CD14-positive monocyte (primary cell): ENCODE data around the gene GNAZ. TPM values are rescaled to one million over a fixed set of nuclear protein-coding genes. Genes with fewer than 3 reads are reported as not detected.

Source experiments
- DNase-seq, 3 donors: peaks; one replicate each; pipeline ENCODE4 v3.0.0-alpha.2; 2011 to 2022
- H2AFZ ChIP-seq: 2 replicates; pipeline ENCODE4 v1.6.0; 2012; ENCODE audit warnings: mild to moderate bottlenecking, low read depth, low read length, inconsistent platforms; ENCODE audit not compliant: insufficient read depth, poor library complexity, severe bottlenecking
- H3K27ac ChIP-seq, 2 donors: 1 replicate in 1 of 2; 2 replicates in 1 of 2; pipeline ENCODE4 v1.5.1; 2012 to 2013; ENCODE audit warnings: low read length in 2 of 2, control low read depth in 1 of 2, inconsistent platforms in 1 of 2, low read depth in 1 of 2, mild to moderate bottlenecking in 1 of 2
- H3K27me3 ChIP-seq, 2 donors: one replicate each; pipeline versions ENCODE4 v1.6.0 to v1.6.1; 2011 to 2013; ENCODE audit warnings: low read length in 2 of 2; ENCODE audit not compliant: control insufficient read depth in 2 of 2, insufficient read depth in 2 of 2
- H3K36me3 ChIP-seq, 2 donors: replicated peaks in 1 of 2; 1 replicate in 1 of 2; 2 replicates in 1 of 2; pipeline versions ENCODE4 v1.5.1 to v1.6.1; 2012 to 2013; ENCODE audit warnings: low read length in 2 of 2, control low read depth in 1 of 2, inconsistent platforms in 1 of 2, mild to moderate bottlenecking in 1 of 2; ENCODE audit not compliant: insufficient read depth in 2 of 2, control insufficient read depth in 1 of 2
- H3K4me1 ChIP-seq, 2 donors: 1 replicate in 1 of 2; 2 replicates in 1 of 2; pipeline versions ENCODE4 v1.5.1 to v1.6.1; 2012 to 2013; ENCODE audit warnings: low read length in 2 of 2, control low read depth in 1 of 2, inconsistent platforms in 1 of 2, mild to moderate bottlenecking in 1 of 2, moderate library complexity in 1 of 2; ENCODE audit not compliant: insufficient read depth in 2 of 2, control insufficient read depth in 1 of 2
- H3K4me2 ChIP-seq: replicated peaks from 2 replicates; pipeline ENCODE3; 2012; ENCODE audit warnings: low read length, moderate library complexity, mild to moderate bottlenecking; ENCODE audit not compliant: poor library complexity, severe bottlenecking; ENCODE audit errors: extremely low read depth
- H3K4me3 ChIP-seq, 3 experiments: fragments of 200-600 bp in 1 of 3; sonication (generic) in 1 of 3; replicated peaks in 1 of 3; 1 replicate in 2 of 3; 2 replicates in 1 of 3; pipeline ENCODE4 v1.5.1; 2011 to 2013; ENCODE audit warnings: low read length in 3 of 3, mild to moderate bottlenecking in 3 of 3, control low read depth in 2 of 3, low read depth in 2 of 3, inconsistent platforms in 1 of 3, moderate library complexity in 1 of 3
- H3K79me2 ChIP-seq: 2 replicates; pipeline ENCODE4 v1.6.0; 2012; ENCODE audit warnings: mild to moderate bottlenecking, control low read depth, inconsistent platforms, low read length, moderate library complexity; ENCODE audit not compliant: insufficient read depth
- H3K9ac ChIP-seq: 2 replicates; pipeline ENCODE4 v1.6.0; 2017; ENCODE audit warnings: low read length, mild to moderate bottlenecking; ENCODE audit not compliant: insufficient read depth, poor library complexity, severe bottlenecking
- H3K9me3 ChIP-seq, 2 donors: replicated peaks in 1 of 2; 1 replicate in 1 of 2; 2 replicates in 1 of 2; pipeline versions ENCODE4 v1.5.1 to v1.6.1; 2012 to 2013; ENCODE audit warnings: low read length in 2 of 2, control low read depth in 1 of 2; ENCODE audit not compliant: control insufficient read depth in 1 of 2, insufficient read depth in 1 of 2
- H4K20me1 ChIP-seq: 2 replicates; pipeline ENCODE4 v1.6.0; 2012; ENCODE audit warnings: mild to moderate bottlenecking, low read length, control low read depth, moderate library complexity; ENCODE audit not compliant: insufficient read depth
- H3K27ac Mint-ChIP-seq, 7 donors: one replicate each; pipeline ENCODE4 v1.8.0; 2020; ENCODE audit warnings: mild to moderate bottlenecking in 7 of 7, mixed read lengths in 7 of 7, moderate library complexity in 6 of 7, inconsistent platforms in 2 of 7
- H3K27me3 Mint-ChIP-seq, 3 donors: one replicate each; pipeline ENCODE4 v1.8.0; 2021 to 2022; ENCODE audit warnings: low read depth in 3 of 3, mild to moderate bottlenecking in 3 of 3, mixed read lengths in 3 of 3, moderate library complexity in 3 of 3, inconsistent platforms in 1 of 3
- H3K36me3 Mint-ChIP-seq, 2 donors: one replicate each; pipeline ENCODE4 v1.8.0; 2020; ENCODE audit warnings: mixed read lengths in 2 of 2, inconsistent platforms in 1 of 2, mild to moderate bottlenecking in 1 of 2
- H3K4me1 Mint-ChIP-seq: one replicate; pipeline ENCODE4 v1.8.0; 2020; ENCODE audit warnings: mild to moderate bottlenecking, mixed read lengths
- H3K4me3 Mint-ChIP-seq, 2 donors: one replicate each; pipeline ENCODE4 v1.8.0; 2020; ENCODE audit warnings: mild to moderate bottlenecking in 2 of 2, mixed read lengths in 2 of 2, moderate library complexity in 1 of 2
- H3K9me3 Mint-ChIP-seq, 7 donors: one replicate each; pipeline ENCODE4 v1.8.0; 2020 to 2022; ENCODE audit warnings: mixed read lengths in 7 of 7, mild to moderate bottlenecking in 6 of 7, moderate library complexity in 6 of 7, inconsistent platforms in 2 of 7
- CTCF ChIP-seq: fragments of 200-600 bp; IDR thresholded peaks from one replicate; pipeline ENCODE4 v1.8.0; 2022; ENCODE audit warnings: antibody characterized with exemption, mild to moderate bottlenecking
- whole genome bisulfite sequencing: methylation state at CpG from one replicate; pipeline ENCODE4 v1.1.5; 2013; ENCODE audit warnings: missing lambda C conversion rate; ENCODE audit not compliant: insufficient coverage; 5-methylcytosine and 5-hydroxymethylcytosine counted together
- intact Hi-C, 2 donors: fragments of 100-400 bp; cut with micrococcal nuclease; formaldehyde crosslinking; loops; one replicate each; pipeline versions ENCODE4 v1.15.0 to v1.15.1; 2023
- polyA plus RNA-seq, 3 donors: library from polyadenylated mRNA; depleted of rRNA in 1 of 3; unstranded in 2 of 3; stranded (reverse) in 1 of 3; fragments of 300-500 nt in 2 of 3; fragments of >200 nt in 1 of 3; fragmentation: Illumina TruSeq in 2 of 3; gene quantifications; 1 replicate in 2 of 3; 2 replicates in 1 of 3; pipeline ENCODE4 v1.2.3, GENCODE V29; 2012 to 2021

The GNAZ gene
- polyA plus RNA-seq, 3 donors: 0.04 to 0.05 TPM; not detected in 1

GRCh38 chr22:23099531-23099804, 29.1 kb downstream of the GNAZ start:
- Histone ChIP-seq H3K9me3 (no peaks in the 10 kb centered on the region), H3K79me2 (no peaks in the 10 kb centered on the region), H3K4me3 (no peak overlapping the region), H3K4me2 (no peak overlapping the region), H4K20me1 (no peaks in the 10 kb centered on the region), H3K36me3 (no peaks in the 10 kb centered on the region), H3K9ac (no peak overlapping the region), H3K4me1 (no peaks in the 10 kb centered on the region), H3K27ac (no peak overlapping the region), H3K27me3 (no peaks in the 10 kb centered on the region), H2AFZ (no peak overlapping the region)
- TF ChIP-seq CTCF: no peak
- Mint-ChIP-seq H3K9me3 (peaks cover 0 to 1% (median 0%) of the 10 kb centered on the region in 7 donors), H3K36me3 (no peaks in the 10 kb centered on the region), H3K4me1 (no peaks in the 10 kb centered on the region), H3K27me3 (peaks cover 1 to 2% (median 2%) of the 10 kb centered on the region in 3 donors), H3K4me3 (no peak overlapping the region), H3K27ac (no peak overlapping the region)
- no peak for DNase-seq
- WGBS: 86% methylated on average over 5 of the region's 6 CpGs
- intact Hi-C loops: no loop called here

- no peak overlapping the region for H3K4me2 ChIP-seq
- H2AFZ ChIP-seq: no peak overlapping the region
- H3K4me3 ChIP-seq: no peak overlapping the region
- H3K9me3 ChIP-seq: no peaks in the 10 kb centered on the region
- no peaks in the 10 kb centered on the region for H4K20me1 ChIP-seq
- 100% methylated on average over 4 of the region's 7 CpGs for WGBS
- no peak overlapping the region for H3K27ac Mint-ChIP-seq
- H3K27me3 Mint-ChIP-seq: peaks cover 0 to 2% (median 2%) of the 10 kb centered on the region in 3 donors
- no peaks in the 10 kb centered on the region for H3K4me1 Mint-ChIP-seq
- no peaks in the 10 kb centered on the region for H3K27me3 ChIP-seq
- no peaks in the 10 kb centered on the region for H3K79me2 ChIP-seq
- no peaks in the 10 kb centered on the region for H3K4me1 ChIP-seq
- peaks cover 0 to 1% (median 0%) of the 10 kb centered on the region in 7 donors for H3K9me3 Mint-ChIP-seq
- no peak overlapping the region for H3K9ac ChIP-seq
- H3K27ac ChIP-seq: no peak overlapping the region
- no peaks in the 10 kb centered on the region for H3K36me3 ChIP-seq
- no peak for TF ChIP-seq CTCF
- intact Hi-C loops: no loop called here
- no peak for DNase-seq
- H3K4me3 Mint-ChIP-seq: no peak overlapping the region
- no peaks in the 10 kb centered on the region for H3K36me3 Mint-ChIP-seq
Observed at GRCh38 chr22:23100124-23100801, 29.9 kb downstream of the GNAZ start.
